HL-60/S4 treated with retinoic acid at 250 ng/mL for 4 days and 3 days (cell line): ENCODE results near the gene MROH2B.
"Not testable (repeated sequence)": the region's sequence is repeated elsewhere in the genome, so short reads cannot be mapped to it uniquely, and the experiment has no call there.

ENCODE experiments used
- in situ Hi-C: fragments of 300-500 bp; cut with MboI; formaldehyde crosslinking; loops from 2 replicates; pipeline ENCODE4 v1.7.0; 2022; ENCODE audit warnings: low sequenced_read_pairs

Gene MROH2B

GRCh38 chr5:41032973-41033372 lies 38.2 kb downstream of the MROH2B start:
- in situ Hi-C loops, result no loop called here

DNA sequence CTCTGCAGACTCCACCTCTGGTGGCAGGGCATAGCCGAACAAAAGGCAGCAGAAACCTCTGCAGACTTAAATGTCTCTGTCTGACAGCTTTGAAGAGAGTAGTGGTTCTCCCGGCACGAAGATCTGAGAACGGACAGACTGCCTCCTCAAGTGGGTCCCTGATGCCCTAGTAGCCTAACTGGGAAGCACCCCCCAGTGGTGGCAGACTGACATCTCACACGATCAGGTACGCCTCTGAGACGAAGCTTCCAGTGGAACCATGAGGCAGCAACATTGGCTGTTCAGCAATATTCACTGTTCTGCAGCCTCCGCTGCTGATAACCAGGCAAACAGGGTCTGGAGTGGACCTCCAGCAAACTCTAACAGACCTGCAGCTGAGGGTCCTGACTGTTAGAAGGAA lies 48.5 kb downstream of the MROH2B start:
- in situ Hi-C loops, result not testable (repeated sequence)

DNA sequence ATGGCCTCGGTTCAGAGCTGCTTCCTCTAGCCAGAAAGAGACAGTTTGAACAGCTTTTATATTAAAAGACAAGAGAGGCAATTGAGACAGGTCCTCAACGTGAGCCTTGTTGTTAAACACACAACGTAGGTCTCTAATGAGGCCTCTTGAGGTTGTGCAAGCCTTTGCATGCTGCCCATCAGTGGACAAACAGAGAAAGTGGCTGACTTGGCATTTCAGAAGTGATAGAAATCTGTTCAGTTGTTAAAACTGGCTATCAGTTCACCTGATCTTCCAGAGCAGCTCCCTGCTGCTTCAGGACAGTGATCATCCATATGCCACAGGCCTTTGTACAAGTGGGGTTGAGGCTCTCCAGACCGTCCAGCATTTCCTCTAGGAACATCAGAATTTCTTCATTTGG lies 58.8 kb downstream of the MROH2B start:
- in situ Hi-C loops, result no loop called here

GRCh38 chr5:41010572-41010971 lies 60.6 kb downstream of the MROH2B start:
- in situ Hi-C loops, result no loop called here

DNA sequence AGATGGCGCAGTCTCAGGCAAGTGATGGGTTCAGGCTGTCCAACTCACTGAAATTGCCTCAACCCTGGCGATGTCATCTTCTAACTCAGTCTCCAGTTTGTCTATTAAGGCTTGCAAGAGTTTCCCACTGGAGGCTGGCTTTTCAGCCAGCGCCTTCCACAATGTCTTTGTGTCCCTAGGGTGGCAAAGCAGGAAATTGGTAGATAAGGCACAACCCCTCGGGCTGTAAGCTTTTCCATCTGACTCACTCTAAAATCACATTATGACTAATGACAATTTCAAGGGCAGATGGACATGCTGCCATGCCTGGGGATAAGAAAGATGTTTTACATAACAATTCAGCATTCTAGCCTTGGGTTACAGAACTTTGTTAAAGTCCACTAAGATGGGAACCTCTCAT lies 61.9 kb downstream of the MROH2B start:
- in situ Hi-C loops, result no loop called here

DNA sequence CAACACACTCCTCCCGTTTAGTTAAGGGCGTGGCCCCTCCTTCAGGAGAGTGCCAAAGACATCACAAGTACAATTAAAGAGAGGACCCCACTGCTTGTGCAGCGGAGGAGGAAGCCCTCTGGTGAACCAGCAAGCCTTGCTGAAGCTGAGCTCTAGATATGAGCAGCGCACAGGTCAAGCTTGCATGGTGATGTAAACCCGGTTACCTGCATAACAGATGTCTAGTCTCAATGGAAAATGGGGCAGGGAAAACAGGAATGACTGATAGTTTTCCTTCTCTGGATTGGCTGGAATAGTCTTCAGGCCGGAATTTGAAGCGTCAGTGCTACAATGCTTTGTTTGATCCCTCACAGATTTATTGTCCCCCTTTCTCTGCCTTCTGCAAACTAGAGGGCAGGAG lies 66.2 kb downstream of the MROH2B start:
- in situ Hi-C loops, result no loop called here

DNA sequence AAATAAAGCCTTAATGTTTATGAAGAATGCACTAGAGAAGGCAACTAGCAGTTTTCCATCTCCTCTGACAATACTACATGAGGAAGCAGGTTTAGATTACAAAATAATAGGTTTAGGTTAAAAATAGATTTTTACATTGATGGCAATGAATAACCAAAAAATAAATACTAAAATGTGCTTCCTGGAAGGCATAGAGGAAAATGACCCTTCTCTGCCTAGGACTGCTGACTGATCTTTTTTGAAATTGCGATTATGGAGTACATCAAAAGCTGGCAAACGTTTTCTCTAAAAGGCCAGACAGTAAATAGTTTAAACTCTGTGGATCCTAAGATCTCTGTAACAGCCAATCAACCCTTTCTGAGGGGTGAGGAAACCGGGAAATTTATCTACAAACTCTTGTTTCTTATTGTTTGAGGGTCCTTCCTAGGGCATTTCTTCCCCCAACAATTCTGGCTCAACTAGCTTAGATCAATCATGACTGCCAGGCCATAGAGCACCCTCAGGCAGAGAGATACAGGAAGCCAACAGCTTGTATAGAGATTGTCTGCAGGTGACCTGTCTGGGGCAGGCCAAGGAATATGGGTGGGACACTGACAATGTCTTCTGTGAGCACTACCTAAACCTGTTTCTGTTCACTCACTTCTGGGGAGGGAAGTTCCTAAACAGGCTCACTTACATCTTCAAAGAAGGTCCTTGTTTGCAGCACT lies 67.3 kb downstream of the MROH2B start:
- in situ Hi-C loops, result no loop called here

DNA sequence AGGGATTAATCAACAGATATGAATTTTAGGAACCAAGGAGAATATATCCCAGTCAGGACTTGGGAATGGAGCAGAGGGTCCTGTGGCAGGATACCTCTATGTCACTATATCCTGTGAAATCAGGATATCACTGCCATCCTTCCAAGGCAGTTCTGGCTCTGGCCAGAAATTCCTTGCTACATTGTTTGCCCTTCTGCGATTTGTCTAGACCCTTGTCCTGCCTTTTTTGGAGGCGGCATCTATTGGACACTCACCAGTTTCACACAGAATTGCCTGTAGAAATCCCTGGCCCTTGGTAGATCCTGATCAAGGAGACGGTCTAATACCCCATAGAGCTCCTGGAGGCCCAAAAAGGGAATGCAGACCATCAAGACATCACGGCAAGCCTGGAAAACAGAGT lies 71.2 kb downstream of the MROH2B start:
- in situ Hi-C loops, result no loop called here

- in situ Hi-C loops, result no loop called here
These were observed 72.0 kb downstream of the MROH2B start for GRCh38 chr5:40999142-40999541.

GRCh38 chr5:40995801-40996586 lies 75.1 kb downstream of the MROH2B start:
- in situ Hi-C loops, result no loop called here

DNA sequence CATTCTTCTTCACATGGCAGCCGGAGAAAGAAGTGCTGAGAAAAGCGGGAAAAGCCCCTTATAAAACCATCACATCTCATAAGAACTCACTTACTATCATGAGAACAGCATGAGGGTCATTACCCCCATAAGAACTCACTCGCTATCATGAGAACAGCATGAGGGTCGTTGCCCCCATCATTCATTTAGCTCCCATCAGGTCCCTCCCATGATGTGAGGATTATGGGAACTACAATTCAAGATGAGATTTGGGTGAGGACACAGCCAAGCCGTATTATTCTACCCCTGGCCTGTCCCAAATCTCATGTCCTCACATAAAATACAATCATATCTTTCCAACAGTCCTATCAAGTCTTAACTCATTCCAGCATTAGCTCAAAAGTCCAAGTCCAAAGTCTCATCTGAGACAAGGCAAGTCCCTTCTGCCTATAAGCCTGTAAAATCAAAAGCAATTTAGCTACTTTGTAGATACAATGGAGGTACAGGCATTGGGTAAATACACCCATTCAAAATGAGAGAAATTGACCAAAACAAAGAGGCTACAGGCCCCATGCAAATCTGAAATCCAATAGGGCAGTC lies 79.1 kb downstream of the MROH2B start:
- in situ Hi-C loops, result no loop called here

DNA sequence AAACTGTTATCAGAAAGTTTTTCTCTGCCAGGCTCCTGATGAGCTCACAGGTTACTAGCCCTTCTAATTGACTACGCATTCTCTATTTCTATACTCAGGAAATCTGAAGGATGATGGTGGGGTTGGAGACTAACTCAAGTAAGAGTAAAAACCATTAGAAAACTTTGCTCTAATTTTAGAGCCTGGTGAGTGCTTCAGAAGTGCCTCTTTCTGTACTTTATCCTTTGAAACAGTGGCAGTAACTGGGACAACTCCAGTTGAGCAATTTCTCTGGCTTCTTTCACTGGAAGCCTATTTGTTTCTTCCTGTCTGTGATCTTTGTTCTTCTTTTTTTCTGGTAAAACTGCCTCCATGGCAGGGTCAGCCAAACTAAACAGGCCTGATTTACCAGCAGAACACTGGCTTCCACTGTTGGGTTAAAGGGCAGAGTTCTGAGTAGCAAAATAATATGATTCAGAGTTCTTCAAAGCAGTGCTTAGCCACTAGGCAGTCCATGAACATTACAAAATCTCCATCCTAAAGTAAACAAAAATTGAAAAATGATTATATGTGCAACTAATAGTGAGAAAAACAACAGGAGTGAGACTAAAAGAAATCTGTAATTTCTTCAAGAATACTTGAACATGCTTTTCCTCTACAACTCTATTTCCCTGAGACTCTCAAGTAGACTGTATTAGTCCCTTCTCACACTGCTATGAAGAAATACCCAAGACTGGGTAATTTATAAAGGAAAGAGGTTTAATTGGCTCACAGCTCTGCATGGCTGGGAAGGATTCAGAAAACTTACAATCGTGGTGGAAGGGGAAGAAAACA lies 79.8 kb downstream of the MROH2B start:
- in situ Hi-C loops, result no loop called here

GRCh38 chr5:40988746-40989510 lies 82.2 kb downstream of the MROH2B start:
- in situ Hi-C loops, result no loop called here

DNA sequence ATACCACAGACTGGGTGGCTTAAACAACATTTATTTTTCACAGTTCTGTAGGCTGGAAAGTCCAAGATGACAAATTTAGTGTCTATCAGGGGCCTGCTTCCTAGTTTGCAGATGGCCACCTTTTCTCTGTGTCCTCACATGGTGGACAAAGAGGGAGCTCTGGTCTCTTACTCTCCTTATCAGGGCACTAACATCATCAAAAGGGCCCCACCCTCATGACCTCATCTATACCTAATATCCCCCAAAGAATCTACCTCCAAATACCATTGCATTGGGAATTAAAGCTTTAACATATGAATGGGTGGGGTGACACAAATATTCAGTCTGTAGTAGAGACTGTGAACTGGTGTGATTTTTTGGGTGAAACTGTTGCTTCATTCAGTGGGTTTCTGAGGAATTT lies 83.8 kb downstream of the MROH2B start:
- in situ Hi-C loops, result no loop called here

GRCh38 chr5:40986666-40987065 lies 84.5 kb downstream of the MROH2B start:
- in situ Hi-C loops, result no loop called here

DNA sequence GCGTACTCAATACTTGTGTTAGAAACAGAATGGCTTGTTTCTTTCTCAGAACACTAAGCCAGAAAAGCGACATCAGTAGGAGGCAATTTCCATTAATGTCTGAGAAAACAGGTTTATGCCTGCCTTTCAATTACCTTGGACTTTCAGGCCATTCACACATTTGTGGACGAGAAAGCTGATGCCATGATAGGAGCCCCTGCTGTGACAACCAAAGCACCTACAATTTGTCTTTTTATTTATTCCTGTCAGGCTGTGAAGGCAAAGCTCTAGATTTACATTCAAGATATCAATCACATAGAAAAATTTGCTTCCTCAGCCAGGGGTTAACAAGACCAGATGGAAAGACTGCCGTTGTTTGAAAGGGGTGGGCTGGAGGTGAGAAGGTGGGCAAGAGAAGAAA lies 85.6 kb downstream of the MROH2B start:
- in situ Hi-C loops, result no loop called here

DNA sequence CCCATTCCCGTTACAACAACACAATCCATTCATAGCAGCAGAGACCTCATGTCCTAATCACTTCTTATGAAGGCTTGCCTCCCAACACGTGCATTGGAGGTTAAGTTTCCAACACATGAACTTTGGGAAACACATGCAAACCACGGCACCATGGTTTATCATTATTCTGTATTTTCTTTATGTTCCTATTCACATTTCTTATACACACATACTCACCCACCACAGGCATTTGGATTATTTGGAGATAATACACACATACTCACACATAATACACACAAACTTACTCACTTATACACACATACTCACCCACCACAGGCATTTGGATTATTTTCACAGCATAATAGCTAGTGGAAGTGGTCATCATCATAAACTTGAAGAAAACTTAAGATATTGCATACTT lies 86.3 kb downstream of the MROH2B start:
- in situ Hi-C loops, result no loop called here

GRCh38 chr5:40983781-40984180 lies 87.4 kb downstream of the MROH2B start:
- in situ Hi-C loops, result no loop called here

DNA sequence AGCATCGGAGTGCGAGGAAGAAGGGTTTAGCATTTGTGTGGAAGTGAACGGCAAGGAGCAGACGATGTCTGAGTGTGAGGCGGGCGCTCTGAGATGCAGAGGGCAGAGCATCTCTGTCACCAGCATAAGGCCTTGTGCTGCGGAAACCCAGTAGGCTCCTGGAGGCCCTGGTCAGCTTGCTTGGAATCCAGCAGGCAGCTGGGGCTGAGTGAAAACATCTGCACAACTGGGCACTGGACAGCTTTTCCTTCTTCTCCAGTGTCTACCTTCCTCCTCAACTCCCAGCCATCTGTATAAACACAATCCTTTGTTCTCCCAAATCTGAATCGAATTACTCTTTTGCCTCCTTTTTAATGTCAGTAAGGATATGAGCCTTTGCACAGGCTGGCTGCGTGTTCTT lies 89.7 kb downstream of the MROH2B start:
- in situ Hi-C loops, result no loop called here

GRCh38 chr5:40976836-40977235 lies 94.3 kb downstream of the MROH2B start:
- in situ Hi-C loops, result no loop called here

DNA sequence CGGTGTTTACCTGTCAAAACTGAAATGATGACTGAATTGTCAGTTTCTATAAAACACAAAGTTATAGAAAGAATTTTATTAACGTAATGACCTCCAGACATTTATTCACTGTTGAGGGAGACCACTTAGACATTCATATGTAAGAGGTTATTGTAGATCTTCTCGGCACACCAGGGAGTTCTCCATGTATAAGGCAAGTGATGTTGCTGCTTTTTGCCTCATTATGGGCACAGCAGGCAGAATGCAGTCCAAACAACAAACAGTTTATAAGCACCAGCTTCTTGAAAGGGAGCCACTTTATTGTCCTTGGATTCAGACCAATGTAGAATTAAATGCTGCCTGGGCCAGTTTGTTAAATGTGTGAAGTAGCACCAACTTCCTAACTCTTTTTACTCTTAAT lies 95.1 kb downstream of the MROH2B start:
- in situ Hi-C loops, result no loop called here
